Neural progenitor cell (in vitro differentiated cells): ENCODE data around the gene CRIP1.

ENCODE experiments used
- EZH2 ChIP-seq: fragments of 200-600 bp; sonication (generic); IDR thresholded peaks from 2 replicates; pipeline ENCODE4 v1.6.1; 2017; ENCODE audit warnings: antibody characterized with exemption, mild to moderate bottlenecking, moderate library complexity
- EZH2phosphoT487 ChIP-seq: fragments of 200-600 bp; sonication (generic); IDR thresholded peaks from 2 replicates; pipeline ENCODE4 v1.6.1; 2017; ENCODE audit warnings: antibody characterized with exemption
- TF ChIP-seq, protein P1 (sequence below): fragments of 200-600 bp; sonication (generic); IDR thresholded peaks from 2 replicates; pipeline ENCODE4 v1.5.1; 2017; ENCODE audit warnings: antibody characterized with exemption, mild to moderate bottlenecking

DNA sequence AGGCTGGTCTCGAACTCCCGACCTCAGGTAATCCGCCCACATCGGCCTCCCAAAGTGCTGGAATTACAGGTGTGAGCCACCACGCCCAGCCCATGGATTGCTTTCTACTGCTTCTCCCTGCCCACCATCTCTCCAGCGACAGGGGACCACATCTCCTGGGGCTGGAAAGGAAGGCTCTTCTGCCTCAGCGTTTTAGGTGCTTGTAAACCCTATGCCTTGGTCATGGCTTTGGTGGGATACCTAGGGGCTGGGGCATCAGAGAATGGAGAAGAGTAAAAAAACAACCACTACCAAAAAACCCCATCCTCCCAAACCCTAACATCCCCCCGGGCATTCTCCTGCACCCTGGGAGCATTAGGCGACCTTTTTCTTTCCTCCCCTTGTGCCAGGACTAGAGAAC is 38.6 kb downstream of the CRIP1 start:
- TF ChIP-seq, protein P1, sequence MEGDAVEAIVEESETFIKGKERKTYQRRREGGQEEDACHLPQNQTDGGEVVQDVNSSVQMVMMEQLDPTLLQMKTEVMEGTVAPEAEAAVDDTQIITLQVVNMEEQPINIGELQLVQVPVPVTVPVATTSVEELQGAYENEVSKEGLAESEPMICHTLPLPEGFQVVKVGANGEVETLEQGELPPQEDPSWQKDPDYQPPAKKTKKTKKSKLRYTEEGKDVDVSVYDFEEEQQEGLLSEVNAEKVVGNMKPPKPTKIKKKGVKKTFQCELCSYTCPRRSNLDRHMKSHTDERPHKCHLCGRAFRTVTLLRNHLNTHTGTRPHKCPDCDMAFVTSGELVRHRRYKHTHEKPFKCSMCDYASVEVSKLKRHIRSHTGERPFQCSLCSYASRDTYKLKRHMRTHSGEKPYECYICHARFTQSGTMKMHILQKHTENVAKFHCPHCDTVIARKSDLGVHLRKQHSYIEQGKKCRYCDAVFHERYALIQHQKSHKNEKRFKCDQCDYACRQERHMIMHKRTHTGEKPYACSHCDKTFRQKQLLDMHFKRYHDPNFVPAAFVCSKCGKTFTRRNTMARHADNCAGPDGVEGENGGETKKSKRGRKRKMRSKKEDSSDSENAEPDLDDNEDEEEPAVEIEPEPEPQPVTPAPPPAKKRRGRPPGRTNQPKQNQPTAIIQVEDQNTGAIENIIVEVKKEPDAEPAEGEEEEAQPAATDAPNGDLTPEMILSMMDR: no peak
- TF ChIP-seq EZH2phosphoT487 (no peak), EZH2 (no peak)
